Aorta (tissue), 5 donors: ENCODE measurements around the gene PCYOX1L. TPM values are rescaled to one million over a fixed set of nuclear protein-coding genes. Genes with fewer than 3 reads are reported as not detected.
"Not testable (repeated sequence)": the region's sequence is repeated elsewhere in the genome, so short reads cannot be mapped to it uniquely, and the experiment has no call there.

Experiments
- ATAC-seq: fragments of 200-7000 bp; cut with Tn5 transposase; one replicate; pipeline ENCODE4 v1.9.1; 2022; ENCODE audit warnings: moderate library complexity; ENCODE audit not compliant: low FRiP score
- DNase-seq, 2 donors: peaks; one replicate each; pipeline ENCODE4 v3.0.0-alpha.2; 2020
- H3K27ac ChIP-seq, 2 donors: one replicate each; pipeline ENCODE4 v1.5.1; 2013; ENCODE audit warnings: low read length in 2 of 2, mild to moderate bottlenecking in 2 of 2, moderate library complexity in 2 of 2, control low read depth in 1 of 2, inconsistent platforms in 1 of 2, low read depth in 1 of 2
- H3K27me3 ChIP-seq, 2 donors: one replicate each; pipeline ENCODE4 v1.6.1; 2013; ENCODE audit warnings: control low read depth in 1 of 2, low read length in 1 of 2, mild to moderate bottlenecking in 1 of 2, moderate library complexity in 1 of 2; ENCODE audit not compliant: insufficient read depth in 2 of 2, control insufficient read depth in 1 of 2
- H3K36me3 ChIP-seq, 2 donors: one replicate each; pipeline ENCODE4 v1.6.1; 2013; ENCODE audit warnings: control low read depth in 1 of 2, low read length in 1 of 2, mild to moderate bottlenecking in 1 of 2; ENCODE audit not compliant: insufficient read depth in 2 of 2, control insufficient read depth in 1 of 2
- H3K4me1 ChIP-seq, 2 donors: one replicate each; pipeline ENCODE4 v1.6.1; 2013; ENCODE audit warnings: low read length in 2 of 2, control low read depth in 1 of 2, mild to moderate bottlenecking in 1 of 2, moderate library complexity in 1 of 2; ENCODE audit not compliant: insufficient read depth in 2 of 2, control insufficient read depth in 1 of 2
- H3K4me3 ChIP-seq, 2 donors: one replicate each; pipeline ENCODE4 v1.5.1; 2013; ENCODE audit warnings: low read length in 2 of 2, control low read depth in 1 of 2, mild to moderate bottlenecking in 1 of 2
- H3K9me3 ChIP-seq: one replicate; pipeline ENCODE4 v1.6.1; 2013; ENCODE audit warnings: mild to moderate bottlenecking, low read length; ENCODE audit not compliant: control insufficient read depth
- WGBS, 2 donors: extraction: QIAGEN DNeasy Blood & Tissue Kit; methylation state at CpG; one replicate each; pipeline ENCODE4 v1.1.7; 2013; 5-methylcytosine and 5-hydroxymethylcytosine counted together
- intact Hi-C, 2 donors: fragments of 100-400 bp; cut with DNase I; formaldehyde crosslinking; loops; one replicate each; pipeline versions ENCODE4 v1.14.2 to v1.15.0; 2022
- polyA plus RNA-seq, 2 donors: library from polyadenylated mRNA; stranded (reverse); fragments of 200-250 nt; gene quantifications; one replicate each; pipeline ENCODE4 v1.2.3, GENCODE V29; 2013
- total RNA-seq, 2 donors: library from RNA; stranded (reverse); fragmentation: NEBNext Ultra II Directional; extraction: Animal tissue kit (Norgen Biotek cat#: 25700); gene quantifications; one replicate each; pipeline ENCODE4 v1.2.1, GENCODE V29; 2021
- donor health status: healthy with polysubstance abuse.
- donor health status: Bipolar disorder and iron deficiency.
- donor health status: DM: no; HTN: no; CAD: no.
- donor health status: DM: no; HTN: no; CAD: no.
- donor health status: DM: yes; HTN: yes; CAD: no.

PCYOX1L gene
- total and polyA plus RNA-seq, 4 donors = 3.1 to 9.2 (median 4.2) TPM

DNA sequence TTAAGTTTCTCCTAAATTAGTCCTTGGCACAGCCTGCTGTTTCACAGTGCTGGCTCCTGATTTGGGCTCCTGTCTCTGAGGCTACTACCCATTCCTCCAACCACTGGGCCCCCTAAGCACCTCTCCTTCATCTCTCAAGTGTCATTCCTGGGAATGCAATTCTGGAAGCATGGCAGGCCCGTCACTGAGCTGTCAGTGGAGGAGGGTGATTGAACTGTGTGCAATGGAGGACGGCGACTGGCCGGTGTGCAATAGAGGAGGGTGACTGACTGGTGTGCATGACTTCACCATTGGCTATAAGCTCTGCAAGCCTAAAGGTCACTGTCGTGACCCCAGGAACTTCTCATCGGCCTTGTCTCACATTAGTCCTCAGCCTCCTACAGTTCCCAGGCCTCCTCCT is 33.7 kb downstream of the PCYOX1L start:
- intact Hi-C loops = no loop called here
- H3K36me3 ChIP-seq = no peaks in the 10 kb centered on the region
- no peaks in the 10 kb centered on the region for H3K27me3 ChIP-seq
- H3K4me3 ChIP-seq = no peak overlapping the region
- ATAC-seq (no peak), DNase-seq (peak in 1 of 2 donors; percentile 72)
- H3K9me3 ChIP-seq = no peaks in the 10 kb centered on the region
- 80 to 93% methylated on average over 6 of the region's 6 CpGs for WGBS, 2 donors
- no peaks in the 10 kb centered on the region for H3K4me1 ChIP-seq
- no peak overlapping the region for H3K27ac ChIP-seq

DNA sequence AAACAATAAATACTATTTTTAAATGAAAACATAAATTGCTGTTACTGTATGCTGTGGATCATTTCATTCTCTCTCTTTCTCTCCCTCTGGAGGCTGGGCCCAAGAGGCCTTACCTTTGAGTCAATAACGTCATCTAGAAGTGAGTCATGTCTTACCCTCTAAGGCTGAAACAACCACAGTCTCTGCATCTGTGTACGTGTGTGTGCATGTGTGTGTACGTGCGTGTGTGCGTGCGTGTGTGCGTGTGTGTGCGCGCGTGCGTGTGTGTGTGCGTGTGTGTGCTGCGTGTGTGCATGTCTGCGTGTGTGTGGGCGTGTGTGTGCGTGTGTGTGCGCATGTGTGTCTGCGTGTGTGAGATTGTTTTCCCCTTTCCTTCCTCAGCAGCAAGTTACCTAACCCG is 34.9 kb downstream of the PCYOX1L start:
- DNase-seq (peak in 1 of 2 donors; percentile 15), ATAC-seq (no peak)
- Histone ChIP-seq H3K4me3 (no peak overlapping the region), H3K9me3 (no peaks in the 10 kb centered on the region), H3K27ac (no peak overlapping the region), H3K27me3 (no peaks in the 10 kb centered on the region), H3K4me1 (no peaks in the 10 kb centered on the region), H3K36me3 (no peaks in the 10 kb centered on the region)
- WGBS, 2 donors = 89 to 95% methylated on average over 19 of the region's 19 CpGs
- intact Hi-C loops = no loop called here

DNA sequence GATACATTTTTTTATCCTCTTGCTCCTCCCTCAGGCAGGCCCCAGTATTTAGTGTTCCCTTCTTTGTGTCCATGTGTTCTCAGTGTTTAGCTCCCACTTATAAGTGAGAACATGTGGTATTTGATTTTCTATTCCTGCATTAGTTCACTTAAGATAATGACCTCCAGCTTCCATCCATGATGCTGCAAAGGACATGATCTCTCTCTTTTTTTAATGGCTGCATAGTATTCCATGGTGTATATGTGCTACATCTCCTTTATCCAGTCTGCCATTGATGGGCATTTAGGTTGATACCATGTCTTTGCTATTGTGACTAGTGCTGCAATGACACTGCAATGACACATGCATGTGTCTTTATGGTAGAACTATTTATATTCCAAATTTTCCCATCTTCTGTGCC is 37.1 kb downstream of the PCYOX1L start:
- H3K27me3 ChIP-seq, H3K4me3 ChIP-seq, H3K4me1 ChIP-seq, H3K27ac ChIP-seq, intact Hi-C loops, DNase-seq, ATAC-seq, H3K36me3 ChIP-seq, H3K9me3 ChIP-seq: not testable (repeated sequence)

DNA sequence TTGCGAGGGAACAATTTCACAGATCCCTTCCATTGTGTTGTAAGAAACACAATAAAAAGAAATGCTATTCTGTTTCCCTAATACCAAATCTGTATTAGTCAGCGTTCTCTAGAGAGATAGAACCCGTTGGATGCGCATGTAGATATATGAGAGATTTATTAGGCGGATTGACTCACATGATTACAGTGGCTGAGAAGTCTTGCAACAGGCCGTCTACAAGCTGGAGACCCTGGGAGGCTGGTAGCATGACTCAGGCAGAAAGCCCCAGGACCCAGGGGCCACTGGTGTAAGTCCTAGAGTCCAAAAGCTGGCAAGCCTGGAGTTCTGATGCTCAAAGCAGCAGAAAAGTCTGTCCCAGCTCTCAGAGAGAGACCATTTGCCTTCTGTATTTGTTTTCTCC is 39.7 kb downstream of the PCYOX1L start:
- no peak overlapping the region for H3K4me3 ChIP-seq
- no peak overlapping the region for H3K27ac ChIP-seq
- peak; percentile 53 to 62 for DNase-seq
- ATAC-seq = peak; percentile 86
- intact Hi-C loops = no loop called here
- 87 to 89% methylated on average over 6 of the region's 6 CpGs for WGBS, 2 donors
- no peaks in the 10 kb centered on the region for H3K36me3 ChIP-seq
- no peaks in the 10 kb centered on the region for H3K27me3 ChIP-seq
- no peaks in the 10 kb centered on the region for H3K4me1 ChIP-seq
- H3K9me3 ChIP-seq = no peaks in the 10 kb centered on the region

DNA sequence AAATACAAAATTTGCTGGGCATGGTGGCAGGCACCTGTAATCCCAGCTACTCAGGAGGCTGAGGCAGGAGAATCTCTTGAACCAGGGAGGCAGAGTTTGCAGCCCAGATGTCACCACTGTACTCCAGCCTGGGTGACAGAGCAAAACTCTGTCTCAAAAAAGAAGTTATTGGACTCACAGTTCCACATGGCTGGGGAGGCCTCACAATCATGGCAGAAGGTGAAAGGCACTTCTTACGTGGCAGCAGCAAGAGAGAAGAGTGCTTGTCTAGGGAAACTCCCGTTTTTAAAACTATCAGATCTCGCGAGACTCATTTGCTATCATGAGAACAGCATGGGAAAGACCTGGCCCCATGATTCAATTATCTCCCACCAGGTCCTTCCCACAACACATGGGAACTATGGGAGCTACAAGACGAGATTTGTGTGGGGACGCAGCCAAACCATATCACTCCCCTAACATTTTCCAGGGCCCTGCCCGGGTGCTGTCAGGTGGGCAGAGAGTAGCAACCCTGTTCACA is 41.0 kb downstream of the PCYOX1L start:
- WGBS, 2 donors = 78 to 79% methylated on average over 7 of the region's 7 CpGs
- intact Hi-C loops, H3K9me3 ChIP-seq, H3K4me1 ChIP-seq, H3K27ac ChIP-seq, H3K36me3 ChIP-seq, H3K4me3 ChIP-seq, ATAC-seq, H3K27me3 ChIP-seq: not testable (repeated sequence)
- peak; percentile 13 to 16 for DNase-seq

DNA sequence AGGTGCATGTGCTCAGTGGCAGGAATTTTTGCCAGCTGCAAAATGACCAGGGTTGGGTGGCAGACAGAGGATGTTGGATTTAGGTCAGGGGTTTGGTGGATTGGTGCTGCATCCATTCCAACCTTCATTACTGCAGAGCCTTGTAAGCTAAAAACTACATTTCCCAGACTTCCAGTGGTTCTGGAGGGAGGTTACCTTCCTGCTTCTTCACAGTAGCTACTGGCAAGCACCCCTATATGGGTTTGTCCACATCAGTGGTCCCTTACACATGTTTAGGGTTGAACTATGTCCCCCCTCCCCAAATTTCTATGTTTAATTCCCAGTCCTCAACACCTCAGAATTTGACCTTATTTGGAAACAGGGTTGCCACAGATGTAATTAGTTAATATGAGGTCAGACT is 41.9 kb downstream of the PCYOX1L start:
- Histone ChIP-seq H3K4me3 (no peak overlapping the region), H3K9me3 (no peaks in the 10 kb centered on the region), H3K4me1 (peaks cover 0 to 2% of the 10 kb centered on the region in 2 donors), H3K36me3 (no peaks in the 10 kb centered on the region), H3K27ac (no peak overlapping the region), H3K27me3 (no peaks in the 10 kb centered on the region)
- intact Hi-C loops = no loop called here
- ATAC-seq (no peak), DNase-seq (no peak)

DNA sequence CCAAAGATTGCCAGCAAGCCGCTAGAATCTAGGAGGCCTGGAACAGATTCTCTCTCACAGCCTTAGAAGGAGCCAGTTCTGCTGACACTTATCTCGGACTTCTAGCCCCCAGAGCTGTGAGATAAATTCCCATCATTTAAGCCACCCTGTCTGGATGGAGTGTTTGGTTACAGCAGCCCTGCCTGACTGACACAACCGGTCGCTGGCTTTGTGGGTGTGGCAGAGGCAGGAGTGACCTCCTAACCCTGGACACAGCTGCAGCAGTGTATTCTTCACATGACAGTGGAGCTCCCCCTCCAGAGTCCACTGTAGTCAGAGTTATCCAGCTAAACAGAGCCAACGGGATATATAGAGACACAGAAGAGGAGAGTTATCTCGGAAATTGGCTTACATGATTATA is 42.5 kb downstream of the PCYOX1L start:
- intact Hi-C loops = no loop called here
- Histone ChIP-seq H3K9me3 (no peaks in the 10 kb centered on the region), H3K27me3 (no peaks in the 10 kb centered on the region), H3K4me1 (peaks cover 0 to 2% of the 10 kb centered on the region in 2 donors), H3K4me3 (no peak overlapping the region), H3K27ac (no peak overlapping the region), H3K36me3 (no peaks in the 10 kb centered on the region)
- WGBS, 2 donors = 54 to 58% methylated on average over 6 of the region's 6 CpGs
- ATAC-seq (no peak), DNase-seq (peak; percentile 39)

DNA sequence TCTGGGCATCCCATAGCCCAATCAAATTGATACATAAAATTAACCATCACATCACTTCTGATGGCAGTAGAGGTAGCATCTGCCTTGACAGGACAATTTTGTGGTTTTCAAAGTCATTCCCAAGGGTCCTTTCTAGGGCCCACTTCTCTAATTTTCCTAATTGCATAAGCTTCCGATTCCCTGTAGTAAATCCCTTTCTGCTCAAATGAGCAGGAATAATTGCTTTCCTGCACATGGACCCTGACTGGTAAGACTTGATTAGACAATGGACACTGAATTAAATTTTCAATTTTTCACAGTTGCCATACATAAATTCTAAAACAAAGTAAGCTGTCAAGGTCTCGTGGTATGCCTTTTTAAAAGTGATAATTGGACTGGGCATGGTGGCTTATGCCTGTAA is 43.2 kb downstream of the PCYOX1L start:
- no peak overlapping the region for H3K27ac ChIP-seq
- H3K9me3 ChIP-seq = no peaks in the 10 kb centered on the region
- no peak for DNase-seq
- H3K27me3 ChIP-seq = no peaks in the 10 kb centered on the region
- H3K4me1 ChIP-seq = peaks cover 0 to 2% of the 10 kb centered on the region in 2 donors
- H3K36me3 ChIP-seq = no peaks in the 10 kb centered on the region
- no peak for ATAC-seq
- WGBS, 2 donors = 97 to 100% methylated on average over 2 of the region's 2 CpGs
- H3K4me3 ChIP-seq = no peak overlapping the region
- intact Hi-C loops = no loop called here

DNA sequence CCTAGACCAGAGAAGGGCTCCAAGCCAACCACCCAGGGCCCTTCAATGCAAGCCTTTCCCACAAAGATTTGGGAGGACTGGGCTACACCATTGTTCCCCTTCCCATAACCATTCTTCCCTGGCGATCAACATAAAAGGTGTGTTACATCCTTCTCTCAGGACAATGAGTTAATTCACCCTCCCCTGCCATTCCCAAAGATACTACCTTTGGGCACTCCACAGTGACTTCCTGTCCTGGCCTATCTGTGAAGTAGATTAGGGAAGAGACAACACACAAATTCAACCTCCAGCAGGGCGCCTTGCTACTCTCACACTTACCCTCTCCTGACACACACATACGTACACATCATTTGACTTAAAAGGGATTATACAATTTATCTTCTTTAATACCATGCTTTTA is 44.4 kb downstream of the PCYOX1L start:
- ATAC-seq (no peak), DNase-seq (peak; percentile 5 to 62)
- Histone ChIP-seq H3K27ac (no peak overlapping the region), H3K9me3 (no peaks in the 10 kb centered on the region), H3K4me1 (peaks cover 0 to 2% of the 10 kb centered on the region in 2 donors), H3K4me3 (no peak overlapping the region), H3K27me3 (no peaks in the 10 kb centered on the region), H3K36me3 (no peaks in the 10 kb centered on the region)
- intact Hi-C loops = no loop called here
- whole genome bisulfite sequencing, 2 donors = 94 to 98% methylated on average over 3 of the region's 3 CpGs
